ENCODE data around the gene TNFAIP2. TPM values are rescaled to one million over a fixed set of nuclear protein-coding genes. Genes with fewer than 3 reads are reported as not detected.

TNFAIP2 gene
- total and polyA plus RNA-seq, 2 of the 4 experiments (the other 2 are of a cell fraction): 6.3 to 9.6 TPM

DNA sequence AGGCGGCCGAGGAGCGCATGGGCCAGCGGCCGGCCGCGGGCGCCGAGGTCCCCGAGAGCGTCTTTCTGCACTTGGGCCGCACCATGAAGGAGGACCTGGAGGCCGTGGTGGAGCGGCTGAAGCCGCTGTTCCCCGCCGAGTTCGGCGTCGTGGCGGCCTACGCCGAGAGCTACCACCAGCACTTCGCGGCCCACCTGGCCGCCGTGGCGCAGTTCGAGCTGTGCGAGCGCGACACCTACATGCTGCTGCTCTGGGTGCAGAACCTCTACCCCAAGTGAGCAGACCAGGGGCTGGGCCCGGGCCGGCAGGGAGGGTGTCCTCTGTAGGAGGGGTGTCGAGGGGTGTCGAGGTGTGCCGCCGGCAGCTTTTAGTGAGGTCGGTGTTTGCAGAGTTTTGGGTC is 4.1 kb downstream of the TNFAIP2 start:
- H2BK20ac ChIP-seq (ENCODE audit: low read depth, low read length): no peak overlapping the region
- H2BK120ac ChIP-seq (ENCODE audit: low read depth, low read length): no peak overlapping the region
- no peak overlapping the region for H3K18ac ChIP-seq (ENCODE audit: low read depth, low read length)
- no peak overlapping the region for H3K56ac ChIP-seq (ENCODE audit: extremely low read depth, insufficient read depth, low read length)
- no peak overlapping the region for H4K5ac ChIP-seq (ENCODE audit: low read depth, low read length)
- no peak overlapping the region for H3K4ac ChIP-seq (ENCODE audit: low read depth, low read length)
- H3K9ac ChIP-seq (ENCODE audit: low read depth, low read length): no peak overlapping the region
- H3K79me1 ChIP-seq (ENCODE audit: low read depth in 1 of 2, low read length in 2 of 2): no peaks in the 10 kb centered on the region; a peak in 1 of 4 replicates
- H2BK5ac ChIP-seq (ENCODE audit: low read depth, low read length, poor library complexity, severe bottlenecking): no peak overlapping the region
- no peak overlapping the region for H3K4me3 ChIP-seq (ENCODE audit: insufficient read depth, low read depth, low read length)
- H3K4me1 ChIP-seq (ENCODE audit: control insufficient read depth, insufficient read depth, low read length): peaks cover 19% of the 10 kb centered on the region
- H2BK15ac ChIP-seq (ENCODE audit: low read depth, low read length): no peak overlapping the region
- H3K4me2 ChIP-seq (ENCODE audit: low read depth, low read length): no peak overlapping the region
- dilution Hi-C loops (cut with HindIII; ENCODE audit: low sequenced_read_pairs, unreplicated experiment) (no loop called here), intact Hi-C loops (cut with micrococcal nuclease) (no loop called here), in situ Hi-C loops (cut with MboI; ENCODE audit: low sequenced_read_pairs) (no loop called here)
- no peak overlapping the region for H2AK5ac ChIP-seq (ENCODE audit: low read depth, low read length)
- peaks cover 3% of the 10 kb centered on the region; the same call in 1 of the 2 replicates for H4K20me1 ChIP-seq (ENCODE audit: insufficient read depth, low read length)
- WGBS, 2 experiments (ENCODE audit: extremely low coverage in 2 of 2, insufficient read length in 1 of 2): 54% methylated on average over 22 of the region's 39 CpGs; no CpG with 5 or more reads in 1 of the 2 experiments
- no peak overlapping the region; the same call in 1 of the 2 replicates for H3K23ac ChIP-seq (ENCODE audit: low read depth, low read length)
- H2AFZ ChIP-seq (replicated peaks; ENCODE audit: low read length, poor library complexity): peak overlapping the region; percentile 85
- peaks cover 6% of the 10 kb centered on the region; the same call in 1 of the 2 replicates for H3K27me3 ChIP-seq (ENCODE audit: control insufficient read depth, insufficient read depth, low read length)
- TF ChIP-seq MAZ (IDR thresholded peaks at IDR 0.05; ENCODE audit: borderline replicate concordance, low read depth, low read length) (no peak), RAD21 (IDR thresholded peaks at IDR 0.05; ENCODE audit: low read length) (no peak), RFX5 (IDR thresholded peaks at IDR 0.05; ENCODE audit: low read depth, low read length) (no peak), CEBPB (IDR thresholded peaks at IDR 0.05; ENCODE audit: low read depth, low read length) (no peak), MXI1 (IDR thresholded peaks at IDR 0.05; ENCODE audit: borderline replicate concordance, low read depth, low read length) (no peak), NFE2L2 (IDR thresholded peaks at IDR 0.05; ENCODE audit: low read depth, low read length) (no peak), CHD1 (IDR thresholded peaks at IDR 0.05; ENCODE audit: low read depth, low read length) (no peak), RCOR1 (IDR thresholded peaks at IDR 0.05; ENCODE audit: insufficient replicate concordance, low read length) (no peak), FOS (IDR thresholded peaks at IDR 0.05; ENCODE audit: low read depth, low read length) (no peak), SMC3 (IDR thresholded peaks at IDR 0.05; ENCODE audit: low read depth, low read length) (no peak), ELK1 (IDR thresholded peaks at IDR 0.05; ENCODE audit: borderline replicate concordance, low read depth, low read length) (no peak), MAFK (IDR thresholded peaks at IDR 0.05; ENCODE audit: low read depth, low read length) (no peak)
- TF ChIP-seq, protein P1, sequence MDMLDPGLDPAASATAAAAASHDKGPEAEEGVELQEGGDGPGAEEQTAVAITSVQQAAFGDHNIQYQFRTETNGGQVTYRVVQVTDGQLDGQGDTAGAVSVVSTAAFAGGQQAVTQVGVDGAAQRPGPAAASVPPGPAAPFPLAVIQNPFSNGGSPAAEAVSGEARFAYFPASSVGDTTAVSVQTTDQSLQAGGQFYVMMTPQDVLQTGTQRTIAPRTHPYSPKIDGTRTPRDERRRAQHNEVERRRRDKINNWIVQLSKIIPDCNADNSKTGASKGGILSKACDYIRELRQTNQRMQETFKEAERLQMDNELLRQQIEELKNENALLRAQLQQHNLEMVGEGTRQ (IDR thresholded peaks at IDR 0.05; ENCODE audit: low read depth, low read length): no peak
- ChIA-PET POLR2A (ENCODE audit: unreplicated experiment) (no interaction called here), CTCF (no interaction called here)
- no peak overlapping the region for H3K27ac ChIP-seq (ENCODE audit: insufficient read depth, low read length)
- BruUV-seq (replicated peaks): no TSS peak
- H2AK9ac ChIP-seq (replicated peaks; ENCODE audit: low read depth, low read length, poor library complexity): no peak overlapping the region
- DNase-seq: no peak
- no peak overlapping the region for H4K91ac ChIP-seq (ENCODE audit: insufficient read depth, low read depth, low read length)
- H4K8ac ChIP-seq (ENCODE audit: low read depth in 2 of 2, low read length in 2 of 2): no peak overlapping the region
- no peak for ATAC-seq (ENCODE audit: low read depth)
- H3K9me1 ChIP-seq (ENCODE audit: insufficient read depth, low read length): peaks cover 5% of the 10 kb centered on the region
- no peaks in the 10 kb centered on the region for H3K36me3 ChIP-seq (ENCODE audit: control insufficient read depth, insufficient read depth, low read length)
- H3K14ac ChIP-seq (replicated peaks; ENCODE audit: low read depth, low read length): no peak overlapping the region
- no peaks in the 10 kb centered on the region for H3K9me3 ChIP-seq (ENCODE audit: control insufficient read depth, insufficient read depth, low read length)

Measured in IMR-90 (cell line).